HepG2 (cell line): ENCODE results near the gene PRM3. TPM values are rescaled to one million over a fixed set of nuclear protein-coding genes. Genes with fewer than 3 reads are reported as not detected.

ENCODE experiments used
- CCAR2 ChIP-seq: fragments of 200-400 bp; formaldehyde crosslinking; optimal IDR thresholded peaks from 2 replicates; pipeline ENCODE3; 2018; ENCODE audit warnings: low read depth, mild to moderate bottlenecking, low read length, moderate library complexity
- GLI4 ChIP-seq: sonication (generic); formaldehyde crosslinking; IDR thresholded peaks from 2 replicates; pipeline ENCODE4 v1.5.1; 2020; ENCODE audit warnings: missing genetic modification reagents, mild to moderate bottlenecking, moderate library complexity, borderline replicate concordance
- NR2F2 ChIP-seq: IDR thresholded peaks from 2 replicates; pipeline ENCODE4 v1.6.1; 2012; ENCODE audit warnings: low read depth, inconsistent platforms, borderline replicate concordance
- REL ChIP-seq: sonication (generic); formaldehyde crosslinking; conservative IDR thresholded peaks from 2 replicates; pipeline ENCODE4 v1.8.0; 2022; ENCODE audit warnings: mild to moderate bottlenecking, missing genetic modification reagents, moderate library complexity
- TRAFD1 ChIP-seq: sonication (generic); formaldehyde crosslinking; IDR thresholded peaks from 2 replicates; pipeline ENCODE4 v1.5.1; 2020; ENCODE audit warnings: missing genetic modification reagents, mild to moderate bottlenecking, borderline replicate concordance
- ZBTB39 ChIP-seq: sonication (generic); formaldehyde crosslinking; IDR thresholded peaks from 2 replicates; pipeline ENCODE4 v1.5.0; 2020; ENCODE audit warnings: missing genetic modification reagents
- ZFP36 ChIP-seq: fragments of 150-350 bp; IDR thresholded peaks from 2 replicates; pipeline ENCODE4 v1.6.1; 2018; ENCODE audit warnings: borderline replicate concordance, low read length, low read depth; ENCODE audit not compliant: partially characterized antibody
- ZNF143 ChIP-seq: sonication (generic); formaldehyde crosslinking; IDR thresholded peaks from 2 replicates; pipeline ENCODE4 v1.4.0; 2020; ENCODE audit warnings: missing genetic modification reagents
- ZNF431 ChIP-seq: sonication (generic); formaldehyde crosslinking; IDR thresholded peaks from 2 replicates; pipeline ENCODE4 v1.9.0; 2022; ENCODE audit warnings: missing genetic modification reagents, low read depth, mild to moderate bottlenecking, borderline replicate concordance
- ZNF460 ChIP-seq: sonication (generic); formaldehyde crosslinking; IDR thresholded peaks from 2 replicates; pipeline ENCODE4 v1.5.1; 2020; ENCODE audit warnings: missing genetic modification reagents, mild to moderate bottlenecking, borderline replicate concordance
- ZNF576 ChIP-seq: sonication (generic); formaldehyde crosslinking; IDR thresholded peaks from 2 replicates; pipeline ENCODE4 v1.4.0; 2020; ENCODE audit warnings: mild to moderate bottlenecking, missing genetic modification reagents
- ZNF597 ChIP-seq: sonication (generic); formaldehyde crosslinking; IDR thresholded peaks from 2 replicates; pipeline ENCODE4 v1.5.0; 2020; ENCODE audit warnings: missing genetic modification reagents
- ZNF850 ChIP-seq: sonication (generic); formaldehyde crosslinking; conservative IDR thresholded peaks from 2 replicates; pipeline ENCODE4 v1.9.0; 2021; ENCODE audit warnings: mild to moderate bottlenecking, missing genetic modification reagents
- ZSCAN20 ChIP-seq: sonication (generic); formaldehyde crosslinking; IDR thresholded peaks from 2 replicates; pipeline ENCODE4 v1.4.0; 2020; ENCODE audit warnings: missing genetic modification reagents, mild to moderate bottlenecking, borderline replicate concordance
- polyA plus RNA-seq, 8 experiments: library from polyadenylated mRNA; depleted of rRNA in 3 of 8; stranded (reverse) in 7 of 8; unstranded in 1 of 8; fragments of >200 nt; fragmentation: Illumina TruSeq in 4 of 8; extraction: Trizol in 4 of 8; gene quantifications; 2 replicates each; pipeline versions ENCODE4 v1.2.1 to v1.2.3, GENCODE V29; 2011 to 2016; ENCODE audit warnings: low read depth in 4 of 8, missing spikeins in 1 of 8, mixed read lengths in 1 of 8; ENCODE audit not compliant: insufficient read depth in 1 of 8
- total RNA-seq, 5 experiments: library from RNA; depleted of rRNA; stranded (reverse); fragments of >200 nt; fragmentation: Illumina TruSeq; extraction: Trizol; gene quantifications; 2 replicates each; pipeline ENCODE4 v1.2.3, GENCODE V29; 2016; ENCODE audit warnings: low read depth in 1 of 5
- TF ChIP-seq, protein P1 (sequence below): sonication (generic); formaldehyde crosslinking; IDR thresholded peaks from 2 replicates; pipeline ENCODE4 v1.5.0; 2020; ENCODE audit warnings: mild to moderate bottlenecking, missing genetic modification reagents, borderline replicate concordance
- TF ChIP-seq, protein P2 (sequence below): sonication (generic); formaldehyde crosslinking; IDR thresholded peaks from 2 replicates; pipeline ENCODE4 v1.5.1; 2020; ENCODE audit warnings: mild to moderate bottlenecking, missing genetic modification reagents, moderate library complexity

The PRM3 gene
- total and polyA plus RNA-seq, 2 of the 13 experiments (the other 11 are each of a cell fraction or from before 2014, with no cell fraction given), result not detected

GRCh38 chr16:11309895-11310633 lies 36.6 kb upstream of the PRM3 start (continued):
- TF ChIP-seq ZNF597 (CRISPR knock-in tag) (no peak), NR2F2 (peak; percentile 87), ZSCAN20 (CRISPR knock-in tag) (no peak), REL (CRISPR knock-in tag) (no peak), CCAR2 (no peak), ZNF576 (CRISPR knock-in tag) (no peak), ZBTB39 (CRISPR knock-in tag) (peak; percentile 86; the same call in 1 of the 2 replicates), ZNF460 (peak; percentile 61; the same call in 1 of the 2 replicates), TRAFD1 (CRISPR knock-in tag) (peak; percentile 94), ZNF143 (CRISPR knock-in tag) (no peak), ZNF431 (CRISPR knock-in tag) (peak; percentile 100), ZNF850 (CRISPR knock-in tag) (no peak), ZFP36 (no peak), GLI4 (CRISPR knock-in tag) (0 out of 2 replicates have a peak, but pooled peaks have one; percentile 85)
- TF ChIP-seq, protein P1, sequence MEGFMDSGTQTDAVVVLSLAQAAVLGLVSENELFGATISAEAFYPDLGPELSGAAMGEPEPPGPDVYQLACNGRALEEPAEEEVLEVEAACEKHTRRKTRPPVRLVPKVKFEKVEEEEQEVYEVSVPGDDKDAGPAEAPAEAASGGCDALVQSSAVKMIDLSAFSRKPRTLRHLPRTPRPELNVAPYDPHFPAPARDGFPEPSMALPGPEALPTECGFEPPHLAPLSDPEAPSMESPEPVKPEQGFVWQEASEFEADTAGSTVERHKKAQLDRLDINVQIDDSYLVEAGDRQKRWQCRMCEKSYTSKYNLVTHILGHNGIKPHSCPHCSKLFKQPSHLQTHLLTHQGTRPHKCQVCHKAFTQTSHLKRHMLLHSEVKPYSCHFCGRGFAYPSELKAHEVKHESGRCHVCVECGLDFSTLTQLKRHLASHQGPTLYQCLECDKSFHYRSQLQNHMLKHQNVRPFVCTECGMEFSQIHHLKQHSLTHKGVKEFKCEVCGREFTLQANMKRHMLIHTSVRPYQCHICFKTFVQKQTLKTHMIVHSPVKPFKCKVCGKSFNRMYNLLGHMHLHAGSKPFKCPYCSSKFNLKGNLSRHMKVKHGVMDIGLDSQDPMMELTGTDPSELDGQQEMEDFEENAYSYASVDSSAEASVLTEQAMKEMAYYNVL (CRISPR knock-in tag), result peak; percentile 93
- TF ChIP-seq, protein P2, sequence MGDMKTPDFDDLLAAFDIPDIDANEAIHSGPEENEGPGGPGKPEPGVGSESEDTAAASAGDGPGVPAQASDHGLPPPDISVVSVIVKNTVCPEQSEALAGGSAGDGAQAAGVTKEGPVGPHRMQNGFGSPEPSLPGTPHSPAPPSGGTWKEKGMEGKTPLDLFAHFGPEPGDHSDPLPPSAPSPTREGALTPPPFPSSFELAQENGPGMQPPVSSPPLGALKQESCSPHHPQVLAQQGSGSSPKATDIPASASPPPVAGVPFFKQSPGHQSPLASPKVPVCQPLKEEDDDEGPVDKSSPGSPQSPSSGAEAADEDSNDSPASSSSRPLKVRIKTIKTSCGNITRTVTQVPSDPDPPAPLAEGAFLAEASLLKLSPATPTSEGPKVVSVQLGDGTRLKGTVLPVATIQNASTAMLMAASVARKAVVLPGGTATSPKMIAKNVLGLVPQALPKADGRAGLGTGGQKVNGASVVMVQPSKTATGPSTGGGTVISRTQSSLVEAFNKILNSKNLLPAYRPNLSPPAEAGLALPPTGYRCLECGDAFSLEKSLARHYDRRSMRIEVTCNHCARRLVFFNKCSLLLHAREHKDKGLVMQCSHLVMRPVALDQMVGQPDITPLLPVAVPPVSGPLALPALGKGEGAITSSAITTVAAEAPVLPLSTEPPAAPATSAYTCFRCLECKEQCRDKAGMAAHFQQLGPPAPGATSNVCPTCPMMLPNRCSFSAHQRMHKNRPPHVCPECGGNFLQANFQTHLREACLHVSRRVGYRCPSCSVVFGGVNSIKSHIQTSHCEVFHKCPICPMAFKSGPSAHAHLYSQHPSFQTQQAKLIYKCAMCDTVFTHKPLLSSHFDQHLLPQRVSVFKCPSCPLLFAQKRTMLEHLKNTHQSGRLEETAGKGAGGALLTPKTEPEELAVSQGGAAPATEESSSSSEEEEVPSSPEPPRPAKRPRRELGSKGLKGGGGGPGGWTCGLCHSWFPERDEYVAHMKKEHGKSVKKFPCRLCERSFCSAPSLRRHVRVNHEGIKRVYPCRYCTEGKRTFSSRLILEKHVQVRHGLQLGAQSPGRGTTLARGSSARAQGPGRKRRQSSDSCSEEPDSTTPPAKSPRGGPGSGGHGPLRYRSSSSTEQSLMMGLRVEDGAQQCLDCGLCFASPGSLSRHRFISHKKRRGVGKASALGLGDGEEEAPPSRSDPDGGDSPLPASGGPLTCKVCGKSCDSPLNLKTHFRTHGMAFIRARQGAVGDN (CRISPR knock-in tag), result peak; percentile 72; the same call in 1 of the 2 replicates
